Uterus (tissue), 4 donors: ENCODE results near the gene RNGTT. TPM values are rescaled to one million over a fixed set of nuclear protein-coding genes. Genes with fewer than 3 reads are reported as not detected.

Experiments
- DNase-seq, 2 donors: peaks; one replicate each; pipeline ENCODE4 v3.0.0-alpha.2; 2019 to 2020
- H3K27ac ChIP-seq, 2 donors: fragments of 200-600 bp; sonication (generic); 1 replicate in 1 of 2; 2 replicates in 1 of 2; pipeline ENCODE4 v1.5.1; 2016 to 2018
- H3K27me3 ChIP-seq, 2 donors: fragments of 200-600 bp; sonication (generic); one replicate each; pipeline ENCODE4 v1.5.1; 2018 to 2019; ENCODE audit warnings: control low read depth in 1 of 2
- H3K36me3 ChIP-seq, 2 donors: fragments of 200-600 bp; sonication (generic); one replicate each; pipeline ENCODE4 v1.5.1; 2019; ENCODE audit warnings: control low read depth in 1 of 2
- H3K4me1 ChIP-seq, 2 donors: fragments of 200-600 bp; sonication (generic); one replicate each; pipeline ENCODE4 v1.5.1; 2018 to 2019; ENCODE audit warnings: control low read depth in 1 of 2
- H3K4me3 ChIP-seq, 2 donors: fragments of 200-600 bp; sonication (generic); 1 replicate in 1 of 2; 2 replicates in 1 of 2; pipeline ENCODE4 v1.5.1; 2018 to 2019; ENCODE audit warnings: mild to moderate bottlenecking in 1 of 2
- H3K9me3 ChIP-seq, 2 donors: fragments of 200-600 bp; sonication (generic); one replicate each; pipeline ENCODE4 v1.5.1; 2019; ENCODE audit warnings: control low read depth in 1 of 2
- POLR2A ChIP-seq, 2 donors: fragments of 450-650 bp; IDR thresholded peaks; one replicate each; pipeline ENCODE4 v1.6.1; 2016; ENCODE audit warnings: antibody characterized with exemption in 2 of 2, mild to moderate bottlenecking in 1 of 2, moderate library complexity in 1 of 2
- intact Hi-C: fragments of 100-400 bp; cut with DNase I; formaldehyde crosslinking; loops from one replicate; pipeline ENCODE4 v1.15.1; 2023; ENCODE audit warnings: low total_unique reads
- total RNA-seq, 4 donors: library from RNA; depleted of rRNA in 3 of 4; stranded (reverse); fragments of >200 nt in 3 of 4; gene quantifications; one replicate each; pipeline versions ENCODE4 v1.1.0 to v1.2.4, GENCODE V29; 2014 to 2023
- TF ChIP-seq, protein P1 (sequence below), 4 experiments: fragments of 200-600 bp in 2 of 4; fragments of 450-650 bp in 2 of 4; sonication (generic) in 2 of 4; IDR thresholded peaks; one replicate each; pipeline ENCODE4 v1.5.1; 2016 to 2019; ENCODE audit warnings: antibody characterized with exemption in 4 of 4, mild to moderate bottlenecking in 2 of 4, moderate library complexity in 1 of 4
- donor health status: DM: yes; HTN: yes; CAD: no.

The RNGTT gene
- total RNA-seq, 4 donors from 2014 or later: 7.4 to 45.7 (median 16.1) TPM

DNA sequence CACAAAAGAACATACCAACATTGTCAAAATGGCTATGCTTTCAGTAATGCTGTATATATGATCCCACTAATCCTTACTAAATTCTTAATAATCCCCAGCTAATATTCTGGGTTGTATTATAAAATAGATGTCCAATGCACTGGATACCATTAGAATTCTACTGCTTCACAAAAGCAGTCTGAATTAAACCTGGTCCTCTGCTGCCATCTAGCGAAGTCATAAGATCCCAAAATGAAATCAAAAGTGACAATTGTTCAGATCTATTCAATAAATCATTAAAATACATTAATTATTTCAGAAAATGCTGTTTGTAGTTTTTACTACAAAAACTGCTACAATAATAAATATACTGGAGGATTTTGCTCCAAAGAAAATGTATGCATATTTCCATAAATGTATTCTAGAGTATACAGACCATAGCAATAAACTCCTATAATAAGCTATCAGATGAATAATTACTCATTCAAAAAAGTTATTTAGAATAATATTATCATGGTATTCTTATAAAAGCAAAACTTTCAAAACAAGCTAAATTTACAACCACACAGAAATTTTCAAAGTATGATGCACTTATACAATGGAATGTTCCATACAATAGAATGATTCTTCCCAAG is 92.6 kb downstream of the RNGTT start:
- peak in 1 of 2 donors; percentile 32 for DNase-seq
- Histone ChIP-seq H3K4me3 (no peak overlapping the region), H3K4me1 (no peaks in the 10 kb centered on the region), H3K27me3 (no peaks in the 10 kb centered on the region), H3K27ac (no peak overlapping the region), H3K36me3 (no peaks in the 10 kb centered on the region), H3K9me3 (no peaks in the 10 kb centered on the region)
- TF ChIP-seq, protein P1, sequence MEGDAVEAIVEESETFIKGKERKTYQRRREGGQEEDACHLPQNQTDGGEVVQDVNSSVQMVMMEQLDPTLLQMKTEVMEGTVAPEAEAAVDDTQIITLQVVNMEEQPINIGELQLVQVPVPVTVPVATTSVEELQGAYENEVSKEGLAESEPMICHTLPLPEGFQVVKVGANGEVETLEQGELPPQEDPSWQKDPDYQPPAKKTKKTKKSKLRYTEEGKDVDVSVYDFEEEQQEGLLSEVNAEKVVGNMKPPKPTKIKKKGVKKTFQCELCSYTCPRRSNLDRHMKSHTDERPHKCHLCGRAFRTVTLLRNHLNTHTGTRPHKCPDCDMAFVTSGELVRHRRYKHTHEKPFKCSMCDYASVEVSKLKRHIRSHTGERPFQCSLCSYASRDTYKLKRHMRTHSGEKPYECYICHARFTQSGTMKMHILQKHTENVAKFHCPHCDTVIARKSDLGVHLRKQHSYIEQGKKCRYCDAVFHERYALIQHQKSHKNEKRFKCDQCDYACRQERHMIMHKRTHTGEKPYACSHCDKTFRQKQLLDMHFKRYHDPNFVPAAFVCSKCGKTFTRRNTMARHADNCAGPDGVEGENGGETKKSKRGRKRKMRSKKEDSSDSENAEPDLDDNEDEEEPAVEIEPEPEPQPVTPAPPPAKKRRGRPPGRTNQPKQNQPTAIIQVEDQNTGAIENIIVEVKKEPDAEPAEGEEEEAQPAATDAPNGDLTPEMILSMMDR (IDR thresholded peaks at IDR 0.05): peak; percentile 60 to 74 (median 66)
- TF ChIP-seq POLR2A (IDR thresholded peaks at IDR 0.05): no peak
- intact Hi-C loops: no loop called here

DNA sequence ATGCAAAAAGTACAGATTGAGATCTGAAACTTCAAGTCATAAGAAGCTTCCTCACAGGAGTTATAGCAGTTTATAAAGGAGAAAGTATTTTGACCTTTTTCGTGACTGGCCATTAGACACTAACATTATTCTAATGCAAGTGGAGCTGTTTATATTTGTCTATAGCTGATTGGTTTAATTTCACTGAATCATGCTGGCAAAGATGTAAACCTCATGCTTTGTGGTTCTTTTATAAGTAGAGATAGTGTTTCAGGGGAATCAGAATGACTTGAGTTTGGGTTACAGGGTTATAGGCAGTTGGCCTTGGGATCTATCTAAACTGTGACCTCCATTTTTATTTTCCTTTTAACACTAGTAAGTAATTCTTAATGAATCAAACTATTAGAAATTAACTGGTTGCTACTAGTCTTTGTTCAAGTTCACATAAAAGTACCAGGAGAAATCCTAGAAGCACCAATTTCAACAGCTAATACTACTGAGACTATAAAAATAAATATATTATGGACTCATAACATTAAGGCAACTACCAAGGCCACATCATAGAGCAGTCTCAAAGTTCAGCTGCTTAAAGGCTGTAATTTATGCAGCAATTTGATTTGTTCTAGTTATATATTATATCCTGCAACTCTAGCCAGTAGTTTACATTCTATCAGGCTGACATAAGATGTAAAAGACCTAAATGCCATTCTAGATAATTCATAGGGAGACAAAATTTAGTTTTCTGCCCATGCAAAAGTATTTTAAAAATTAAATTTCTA is 94.0 kb downstream of the RNGTT start:
- no peaks in the 10 kb centered on the region for H3K27me3 ChIP-seq
- no peak overlapping the region for H3K27ac ChIP-seq
- no peak for TF ChIP-seq POLR2A (IDR thresholded peaks at IDR 0.05)
- TF ChIP-seq, protein P1 (IDR thresholded peaks at IDR 0.05): no peak
- H3K4me3 ChIP-seq: no peak overlapping the region
- intact Hi-C loops: no loop called here
- no peaks in the 10 kb centered on the region for H3K36me3 ChIP-seq
- H3K9me3 ChIP-seq: no peaks in the 10 kb centered on the region
- no peak for DNase-seq
- H3K4me1 ChIP-seq: no peaks in the 10 kb centered on the region

DNA sequence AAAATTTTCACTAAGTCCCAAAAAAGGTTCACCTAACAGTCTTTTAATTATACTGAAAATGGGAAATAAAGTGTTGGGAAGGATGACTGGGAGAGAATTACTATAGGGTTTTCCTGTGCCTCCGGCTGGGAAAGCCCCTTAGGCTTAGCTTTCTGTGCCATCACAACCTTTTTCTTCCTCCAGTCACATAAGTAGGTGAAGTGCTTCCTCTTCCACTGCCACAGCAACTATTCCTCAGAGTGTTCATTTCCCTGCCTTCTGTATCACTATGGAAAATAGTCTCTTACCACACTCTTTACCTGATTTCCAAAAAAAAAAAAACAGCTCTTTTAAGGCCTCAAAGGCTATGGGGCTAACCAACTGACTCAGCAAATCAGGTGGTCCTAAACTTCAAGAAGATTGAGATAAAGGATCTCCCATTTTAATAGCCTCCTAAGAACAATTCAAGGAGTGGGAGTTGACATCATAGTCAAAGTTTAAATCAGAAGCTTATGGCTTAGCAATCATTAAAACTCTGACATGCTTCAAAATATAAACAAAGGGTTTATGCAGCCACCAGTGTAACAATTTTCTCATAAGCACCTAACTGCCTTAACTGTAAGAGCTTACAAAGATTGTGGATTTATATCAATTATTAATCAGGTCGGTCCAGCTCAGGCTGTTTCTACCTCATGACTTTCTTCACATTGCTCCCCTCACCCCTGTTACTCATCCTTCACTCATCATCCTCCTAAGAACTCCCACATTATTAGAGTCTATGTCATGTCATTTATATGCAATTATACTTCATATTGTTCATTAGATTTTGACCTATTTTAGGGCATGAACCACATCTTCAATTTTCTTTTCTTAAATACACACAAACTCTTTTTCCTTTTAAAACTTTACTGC is 95.3 kb downstream of the RNGTT start:
- DNase-seq: no peak
- Histone ChIP-seq H3K9me3 (no peaks in the 10 kb centered on the region), H3K27ac (no peak overlapping the region), H3K36me3 (no peaks in the 10 kb centered on the region), H3K4me1 (no peaks in the 10 kb centered on the region), H3K4me3 (no peak overlapping the region), H3K27me3 (no peaks in the 10 kb centered on the region)
- TF ChIP-seq, protein P1 (IDR thresholded peaks at IDR 0.05): no peak
- TF ChIP-seq POLR2A (IDR thresholded peaks at IDR 0.05): no peak
- intact Hi-C loops: no loop called here

DNA sequence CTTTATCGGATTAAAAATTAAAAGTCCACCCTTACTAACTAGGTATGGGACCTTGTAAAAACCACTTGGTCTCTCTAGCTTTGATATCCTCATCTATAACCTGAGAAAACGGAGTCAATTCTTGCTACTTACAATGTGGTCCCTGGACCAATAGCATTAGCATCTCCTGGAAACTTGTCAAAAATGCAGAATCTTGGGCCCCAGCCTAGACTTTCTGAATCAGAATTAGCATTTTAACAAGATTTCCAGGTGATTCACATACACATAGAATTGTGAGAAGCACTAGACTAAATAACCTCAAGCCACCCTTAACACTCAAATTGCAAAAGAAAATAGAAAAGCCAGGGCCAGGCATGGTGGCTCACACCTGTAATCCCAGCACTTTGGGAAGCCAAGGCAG is 96.6 kb downstream of the RNGTT start:
- TF ChIP-seq, protein P1 (IDR thresholded peaks at IDR 0.05): no peak
- no peak for TF ChIP-seq POLR2A (IDR thresholded peaks at IDR 0.05)
- no peaks in the 10 kb centered on the region for H3K27me3 ChIP-seq
- no peak for DNase-seq
- no peaks in the 10 kb centered on the region for H3K9me3 ChIP-seq
- H3K27ac ChIP-seq: no peak overlapping the region
- intact Hi-C loops: no loop called here
- H3K36me3 ChIP-seq: no peaks in the 10 kb centered on the region
- H3K4me1 ChIP-seq: no peaks in the 10 kb centered on the region
- no peak overlapping the region for H3K4me3 ChIP-seq
